Measurements from ENCODE around the gene C4orf54. TPM values are rescaled to one million over a fixed set of nuclear protein-coding genes. Genes with fewer than 3 reads are reported as not detected.

Gene C4orf54
- total RNA-seq, 2 donors from 2014 or later = 0.32 to 0.62 TPM

DNA sequence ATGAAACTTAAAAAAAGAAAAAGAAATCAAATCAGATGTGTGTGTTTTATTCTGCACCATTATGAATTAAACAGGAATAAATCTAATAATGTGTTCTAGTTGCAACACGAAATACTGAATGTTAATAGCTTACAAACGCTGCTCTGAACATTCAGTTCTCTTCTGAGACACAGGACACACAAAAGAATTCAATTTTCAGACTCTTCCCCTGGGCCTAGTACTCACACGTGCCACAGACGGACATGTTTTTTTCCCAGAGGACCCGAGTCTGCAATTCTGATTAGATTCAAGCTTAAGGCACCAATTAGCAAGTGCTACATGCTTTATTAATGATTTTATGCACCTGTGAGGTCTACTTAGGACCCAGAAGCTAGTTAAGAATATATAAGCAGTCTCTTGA is 20.5 kb downstream of the C4orf54 start:
- intact Hi-C loops (cut with DNase I) = no loop called here
- Histone ChIP-seq H3K4me1 (replicated peaks) (no peaks in the 10 kb centered on the region), H3K27me3 (replicated peaks; ENCODE audit: insufficient read depth) (no peaks in the 10 kb centered on the region), H3K9me3 (no peaks in the 10 kb centered on the region), H3K27ac (no peak overlapping the region), H3K36me3 (no peaks in the 10 kb centered on the region), H3K4me3 (no peak overlapping the region)
- no peak for TF ChIP-seq POLR2AphosphoS5 (IDR thresholded peaks at IDR 0.05)
- no peak for TF ChIP-seq POLR2A (IDR thresholded peaks at IDR 0.05)
- TF ChIP-seq, protein P1, sequence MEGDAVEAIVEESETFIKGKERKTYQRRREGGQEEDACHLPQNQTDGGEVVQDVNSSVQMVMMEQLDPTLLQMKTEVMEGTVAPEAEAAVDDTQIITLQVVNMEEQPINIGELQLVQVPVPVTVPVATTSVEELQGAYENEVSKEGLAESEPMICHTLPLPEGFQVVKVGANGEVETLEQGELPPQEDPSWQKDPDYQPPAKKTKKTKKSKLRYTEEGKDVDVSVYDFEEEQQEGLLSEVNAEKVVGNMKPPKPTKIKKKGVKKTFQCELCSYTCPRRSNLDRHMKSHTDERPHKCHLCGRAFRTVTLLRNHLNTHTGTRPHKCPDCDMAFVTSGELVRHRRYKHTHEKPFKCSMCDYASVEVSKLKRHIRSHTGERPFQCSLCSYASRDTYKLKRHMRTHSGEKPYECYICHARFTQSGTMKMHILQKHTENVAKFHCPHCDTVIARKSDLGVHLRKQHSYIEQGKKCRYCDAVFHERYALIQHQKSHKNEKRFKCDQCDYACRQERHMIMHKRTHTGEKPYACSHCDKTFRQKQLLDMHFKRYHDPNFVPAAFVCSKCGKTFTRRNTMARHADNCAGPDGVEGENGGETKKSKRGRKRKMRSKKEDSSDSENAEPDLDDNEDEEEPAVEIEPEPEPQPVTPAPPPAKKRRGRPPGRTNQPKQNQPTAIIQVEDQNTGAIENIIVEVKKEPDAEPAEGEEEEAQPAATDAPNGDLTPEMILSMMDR (IDR thresholded peaks at IDR 0.05) = no peak
- 46% methylated on average over 5 of the region's 5 CpGs for WGBS
- no peak for DNase-seq (ENCODE audit: low spot score)

DNA sequence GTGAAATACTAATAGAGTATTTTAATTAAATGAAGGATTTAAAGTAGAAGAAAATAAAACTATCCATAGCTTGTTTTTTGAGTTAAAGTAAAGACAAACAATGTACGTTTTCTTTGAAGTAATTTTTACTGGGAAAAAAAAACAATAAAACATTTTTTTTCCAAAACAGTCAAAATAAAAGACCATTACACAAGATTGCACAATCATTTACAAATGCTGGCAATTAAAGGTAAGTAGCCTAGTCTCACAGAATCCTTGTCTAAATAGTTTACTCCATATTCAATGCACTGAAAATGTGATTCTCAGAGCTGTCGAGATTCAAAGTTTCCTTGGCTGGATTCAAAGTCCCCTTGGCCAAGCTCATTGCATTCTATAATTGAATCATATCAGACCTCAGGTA is 21.2 kb downstream of the C4orf54 start:
- WGBS = 63% methylated on average over 2 of the region's 2 CpGs
- no peaks in the 10 kb centered on the region for H3K9me3 ChIP-seq
- no peaks in the 10 kb centered on the region for H3K36me3 ChIP-seq
- DNase-seq (ENCODE audit: low spot score) = no peak
- no peaks in the 10 kb centered on the region for H3K27me3 ChIP-seq (replicated peaks; ENCODE audit: insufficient read depth)
- intact Hi-C loops (cut with DNase I) = no loop called here
- no peak overlapping the region for H3K4me3 ChIP-seq
- H3K4me1 ChIP-seq (replicated peaks) = no peaks in the 10 kb centered on the region
- TF ChIP-seq, protein P1 (IDR thresholded peaks at IDR 0.05) = no peak
- TF ChIP-seq POLR2A (IDR thresholded peaks at IDR 0.05) (no peak), POLR2AphosphoS5 (IDR thresholded peaks at IDR 0.05) (no peak)
- no peak overlapping the region for H3K27ac ChIP-seq

DNA sequence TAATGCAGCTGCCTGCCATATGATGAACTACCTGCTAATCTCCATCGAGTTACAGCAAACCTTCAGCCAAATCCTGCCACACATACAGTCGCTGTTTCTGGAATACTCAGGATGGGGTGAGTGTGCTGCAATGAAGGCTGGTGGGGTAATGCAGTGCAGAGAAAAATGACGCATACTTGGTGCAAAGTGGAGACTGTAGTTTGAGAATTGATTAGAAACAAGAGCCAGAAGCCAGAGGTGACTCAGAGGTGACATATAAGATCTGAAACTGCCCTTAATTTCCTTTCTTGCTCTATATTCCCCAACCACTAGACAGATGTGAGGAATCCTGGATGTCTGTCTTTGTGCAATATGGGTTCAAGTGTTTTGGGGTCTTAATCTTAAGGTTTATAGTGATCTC is 22.0 kb downstream of the C4orf54 start:
- DNase-seq (ENCODE audit: low spot score) = no peak

DNA sequence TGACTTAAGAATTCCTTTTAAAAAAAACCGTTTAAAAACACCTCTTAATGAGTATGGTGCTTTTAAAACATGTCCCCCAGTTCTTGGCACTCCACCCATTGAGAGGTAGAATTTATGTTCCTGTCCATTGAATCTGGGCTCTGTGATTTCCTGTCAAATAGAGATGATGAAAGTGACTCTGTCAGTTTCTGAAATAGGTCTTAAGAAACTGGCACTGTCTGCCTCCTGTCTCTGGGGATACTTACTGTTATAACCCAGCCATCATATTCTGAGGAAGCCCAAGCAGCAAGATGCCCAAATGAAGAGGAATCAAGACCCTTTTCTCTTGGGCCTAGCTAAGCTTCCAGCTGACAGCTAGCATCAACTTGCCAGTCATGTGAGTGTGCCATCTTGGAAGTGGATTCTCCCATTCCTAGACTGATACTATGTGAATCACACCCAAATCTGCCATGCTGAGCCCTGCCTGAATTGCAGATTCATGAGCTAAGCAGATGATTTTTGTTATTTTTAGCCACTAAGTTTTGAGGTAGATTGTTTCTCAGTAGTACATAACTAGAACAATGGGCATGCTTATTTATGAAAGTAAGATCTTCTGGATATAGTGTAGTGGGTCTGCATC is 22.8 kb downstream of the C4orf54 start:
- no peak for DNase-seq (ENCODE audit: low spot score)
- H3K9me3 ChIP-seq = no peaks in the 10 kb centered on the region
- TF ChIP-seq, protein P1 (IDR thresholded peaks at IDR 0.05) = no peak
- TF ChIP-seq POLR2A (IDR thresholded peaks at IDR 0.05) = no peak
- H3K4me1 ChIP-seq (replicated peaks) = no peaks in the 10 kb centered on the region
- H3K36me3 ChIP-seq = no peaks in the 10 kb centered on the region
- 74% methylated on average over 1 of the region's 1 CpG for WGBS
- intact Hi-C loops (cut with DNase I) = no loop called here
- H3K27me3 ChIP-seq (replicated peaks; ENCODE audit: insufficient read depth) = no peaks in the 10 kb centered on the region
- H3K4me3 ChIP-seq = no peak overlapping the region
- H3K27ac ChIP-seq = no peak overlapping the region

More for the DNA sequence above, 22.0 kb downstream of the C4orf54 start:
- H3K4me1 ChIP-seq (replicated peaks) = no peaks in the 10 kb centered on the region
- no peak overlapping the region for H3K4me3 ChIP-seq
- intact Hi-C loops (cut with DNase I) = no loop called here
- no peaks in the 10 kb centered on the region for H3K36me3 ChIP-seq
- no peaks in the 10 kb centered on the region for H3K27me3 ChIP-seq (replicated peaks; ENCODE audit: insufficient read depth)
- WGBS = 95% methylated on average over 3 of the region's 3 CpGs
- no peaks in the 10 kb centered on the region for H3K9me3 ChIP-seq
- TF ChIP-seq, protein P1 (IDR thresholded peaks at IDR 0.05) = no peak
- TF ChIP-seq POLR2AphosphoS5 (IDR thresholded peaks at IDR 0.05) (no peak), POLR2A (IDR thresholded peaks at IDR 0.05) (no peak)
- no peak overlapping the region for H3K27ac ChIP-seq

DNA sequence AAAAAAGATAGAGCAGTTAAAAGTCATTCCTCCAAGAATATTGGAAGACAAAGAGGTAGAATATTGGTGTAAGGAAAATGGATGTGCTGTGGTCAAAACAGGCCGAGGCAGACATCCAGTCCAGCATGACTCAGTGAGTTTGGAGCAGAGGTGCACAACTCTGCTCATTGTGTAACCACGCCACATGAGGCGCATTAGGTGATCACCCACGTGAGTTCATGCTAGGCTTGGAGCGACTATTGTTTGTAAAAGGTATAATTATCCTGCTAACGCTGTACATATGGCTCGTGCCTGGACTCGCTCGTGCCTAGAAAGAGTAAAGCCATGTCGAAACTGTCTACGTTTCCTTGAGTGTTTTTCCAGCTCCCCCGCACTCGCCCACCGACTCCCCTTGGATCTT is 23.9 kb downstream of the C4orf54 start:
- H3K9me3 ChIP-seq = no peaks in the 10 kb centered on the region
- intact Hi-C loops (cut with DNase I) = no loop called here
- WGBS = 62% methylated on average over 14 of the region's 14 CpGs
- no peak overlapping the region for H3K27ac ChIP-seq
- H3K4me3 ChIP-seq = no peak overlapping the region
- no peaks in the 10 kb centered on the region for H3K27me3 ChIP-seq (replicated peaks; ENCODE audit: insufficient read depth)
- DNase-seq (ENCODE audit: low spot score) = no peak
- H3K4me1 ChIP-seq (replicated peaks) = no peaks in the 10 kb centered on the region
- TF ChIP-seq, protein P1 (IDR thresholded peaks at IDR 0.05) = no peak
- TF ChIP-seq POLR2A (IDR thresholded peaks at IDR 0.05) (no peak), POLR2AphosphoS5 (IDR thresholded peaks at IDR 0.05) (no peak)
- no peaks in the 10 kb centered on the region for H3K36me3 ChIP-seq

Data from prostate gland (tissue), 2 donors.